Measurements from ENCODE around the gene DPM2.

Gene DPM2

DNA sequence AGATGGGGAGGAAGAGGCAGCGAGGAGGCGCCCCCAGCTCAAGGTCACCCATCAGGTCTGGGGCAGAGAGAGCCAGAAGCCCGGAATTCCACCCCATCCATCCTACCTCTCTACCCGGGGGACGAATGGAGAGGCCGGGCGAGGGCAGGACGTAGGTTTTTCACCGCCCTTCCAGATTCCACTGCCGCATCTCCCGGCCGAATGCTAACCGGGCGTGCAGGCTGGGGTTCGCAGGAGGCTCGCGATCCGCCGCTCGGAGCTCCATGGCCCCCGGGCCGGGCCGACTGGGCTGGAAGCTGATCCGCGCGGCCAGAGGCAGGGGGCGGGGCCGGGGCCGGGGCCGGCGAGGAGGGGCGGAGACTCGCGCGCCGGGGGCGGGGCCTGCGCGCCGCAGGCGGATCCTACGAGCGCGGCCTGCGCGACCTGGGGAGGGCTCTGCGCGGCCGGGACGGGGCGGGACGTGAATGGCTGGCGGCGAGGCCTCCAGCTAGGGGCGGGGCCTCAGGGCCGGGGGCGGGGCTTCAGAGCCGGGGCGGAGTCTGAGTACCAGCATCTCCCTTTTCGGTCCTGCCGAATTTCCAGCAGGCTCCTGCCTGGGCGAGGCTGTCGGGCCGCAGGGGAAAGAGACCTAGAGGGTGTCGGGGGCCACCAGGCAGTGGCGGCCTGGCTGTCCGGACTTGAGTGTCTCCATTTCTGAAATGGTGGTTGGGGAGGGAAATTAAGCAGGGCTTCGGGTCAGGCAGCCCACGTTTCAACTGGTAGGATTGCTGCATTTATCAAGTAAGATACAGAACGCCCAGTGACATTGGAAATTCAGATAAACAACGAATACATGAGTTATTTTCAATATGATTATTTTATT, 20.7 kb downstream of the DPM2 start, which contains the start of gene ST6GALNAC4:
ST6GALNAC4 (minus strand) TSS at position 322 of the 862 bp plus-strand sequence. CDS start 622 bp downstream, outside the sequence.
- peak; percentile 49 for DNase-seq

DNA sequence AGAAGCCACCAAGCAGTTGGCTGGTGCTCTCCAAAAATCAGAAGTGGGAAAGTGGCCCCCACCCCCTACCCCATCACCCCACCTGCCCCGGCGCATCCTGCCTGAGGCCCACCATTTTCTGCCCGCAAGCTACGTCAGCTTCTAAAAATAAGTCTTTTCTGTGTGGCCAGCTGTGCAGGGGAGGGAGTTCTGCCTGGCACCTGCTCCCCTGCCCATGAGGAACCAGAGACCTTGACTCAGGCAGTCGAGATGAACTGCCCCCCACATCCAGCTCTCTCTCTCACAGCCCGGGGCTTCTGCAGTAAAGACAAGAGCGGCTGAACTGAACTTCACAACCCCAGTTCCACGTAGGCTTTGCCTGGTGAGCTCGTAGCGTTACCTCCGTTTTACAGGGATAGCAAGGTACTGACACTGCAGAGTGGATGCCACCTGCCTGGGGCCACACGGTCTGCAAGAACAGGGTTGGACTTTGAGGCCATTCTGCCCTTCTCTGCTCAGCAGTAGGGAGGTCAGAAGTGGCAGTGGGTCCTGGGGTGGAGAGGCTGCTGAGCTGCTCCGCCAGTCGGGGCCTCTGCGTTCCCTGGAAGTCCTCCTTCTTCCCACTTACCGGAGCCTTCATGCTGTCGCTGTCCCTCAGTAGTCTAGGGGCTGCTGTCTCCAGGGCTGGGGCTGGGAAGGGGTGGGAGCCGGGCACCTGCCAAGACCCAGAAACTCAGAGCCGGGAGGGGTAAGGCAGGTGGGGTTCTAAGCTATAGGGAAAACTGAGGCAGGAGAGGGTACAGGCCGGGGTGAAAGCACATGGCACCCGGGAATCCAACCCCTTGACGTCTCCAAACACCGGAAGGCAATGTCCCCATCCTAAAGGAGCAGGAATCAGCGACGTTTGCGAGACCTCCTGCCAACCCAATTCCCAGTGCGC, 21.6 kb downstream of the DPM2 start:
- DNase-seq: no peak

DNA sequence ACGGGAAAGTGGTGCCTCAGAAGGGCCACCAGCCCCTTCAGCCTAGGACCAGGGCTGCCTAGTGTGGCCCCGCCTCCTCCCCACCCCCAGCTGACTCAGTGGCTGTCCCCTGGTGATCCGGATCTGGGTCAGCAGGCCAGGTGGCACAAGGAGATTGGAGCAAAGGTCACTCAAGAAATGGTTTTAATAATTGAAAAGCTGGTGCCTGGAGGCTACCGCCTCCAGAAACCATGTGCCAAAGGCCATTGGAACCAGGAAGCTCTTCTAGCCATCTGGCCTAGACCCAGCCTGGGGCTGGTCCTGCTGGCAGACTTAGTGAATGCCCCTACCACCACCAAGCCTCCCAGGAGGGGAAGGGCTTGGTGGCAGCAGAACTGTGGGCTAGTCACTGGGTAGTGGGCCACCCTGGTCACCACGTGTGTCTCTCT, 22.3 kb downstream of the DPM2 start:
- DNase-seq: no peak

DNA sequence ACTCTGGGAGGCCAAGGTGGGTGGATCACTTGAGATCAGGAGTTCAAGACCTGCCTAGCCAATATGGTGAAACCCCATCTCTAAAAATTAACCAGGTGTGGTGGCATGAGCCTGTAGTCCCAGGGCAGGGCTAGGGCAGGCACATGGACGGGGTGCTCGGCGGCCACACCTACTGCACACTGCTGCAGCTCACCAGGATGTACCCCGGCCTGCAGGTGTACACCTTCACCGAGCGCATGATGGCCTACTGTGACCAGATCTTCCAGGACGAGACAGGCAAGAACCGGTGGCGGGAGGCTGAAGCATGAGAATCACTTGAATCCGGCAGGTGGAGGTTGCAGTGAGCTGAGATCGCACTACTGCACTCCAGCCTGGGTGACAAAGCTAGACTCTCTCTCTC, 24.0 kb downstream of the DPM2 start:
- DNase-seq: no peak

DNA sequence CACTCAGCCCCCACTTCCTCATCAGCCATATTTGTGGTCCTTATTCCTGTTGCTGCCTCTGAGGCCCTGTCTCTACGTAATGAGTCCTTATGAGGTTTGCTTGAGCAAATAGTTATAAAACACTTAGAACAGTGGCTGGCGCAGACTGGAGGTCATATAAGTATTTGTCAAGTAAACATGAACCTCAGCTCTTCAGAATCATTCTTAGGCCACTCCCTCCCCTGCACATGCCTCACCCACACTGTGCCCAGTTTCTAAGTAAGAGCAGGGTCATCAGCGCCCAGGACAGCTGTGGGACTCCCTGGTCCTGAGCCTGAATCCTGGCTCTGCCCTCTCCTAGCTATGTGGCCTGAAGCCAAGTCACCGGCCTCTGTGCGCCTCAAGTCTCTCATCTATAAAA, 24.8 kb downstream of the DPM2 start:
- no peak for DNase-seq

DNA sequence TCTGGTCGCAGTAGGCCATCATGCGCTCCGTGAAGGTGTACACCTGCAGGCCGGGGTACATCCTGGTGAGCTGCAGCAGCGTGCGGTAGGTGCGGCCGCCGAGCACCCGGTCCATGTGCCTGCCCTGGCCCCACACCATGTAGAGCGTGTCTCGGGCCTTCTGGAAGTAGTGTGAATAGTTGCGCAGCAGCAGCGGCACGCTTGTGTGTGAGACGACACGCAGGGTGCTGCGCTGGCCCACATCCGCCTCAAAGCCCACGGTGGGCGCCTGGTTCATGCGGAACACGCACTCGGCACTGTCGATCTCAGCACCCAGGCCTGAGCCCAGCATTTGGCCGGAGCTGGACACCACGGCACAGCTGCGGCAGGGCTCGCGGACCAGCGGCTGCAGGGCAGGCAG, 25.4 kb downstream of the DPM2 start:
- no peak for DNase-seq

DNA sequence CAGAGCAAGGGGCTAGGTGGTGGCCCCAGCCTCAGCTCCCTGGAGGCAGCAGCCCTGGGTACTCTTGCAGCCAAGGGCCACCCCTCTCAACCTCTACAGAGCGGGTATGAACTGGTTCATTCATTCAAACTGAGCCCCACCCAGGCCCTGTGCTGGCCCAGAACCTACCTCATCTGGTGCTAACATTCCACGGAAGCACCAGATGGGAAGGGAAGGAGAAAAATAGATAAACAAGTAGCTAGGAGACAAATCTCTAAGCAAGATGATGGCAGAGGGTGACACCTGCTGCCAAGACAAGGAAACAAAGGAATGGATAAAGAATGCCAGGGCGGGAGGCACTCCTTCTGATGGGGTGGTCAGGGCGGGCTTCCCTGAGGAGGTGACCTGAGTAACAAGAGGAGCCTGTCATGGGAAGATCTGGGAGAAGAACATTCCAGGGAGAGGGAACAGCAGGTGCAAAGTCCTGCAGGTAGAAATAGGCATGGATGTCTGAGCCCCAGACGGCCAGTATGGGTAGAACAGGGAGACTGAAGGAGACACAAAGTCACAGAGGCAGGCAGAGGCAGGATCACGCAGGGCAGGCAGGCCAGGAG, 26.9 kb downstream of the DPM2 start:
- no peak for DNase-seq

DNA sequence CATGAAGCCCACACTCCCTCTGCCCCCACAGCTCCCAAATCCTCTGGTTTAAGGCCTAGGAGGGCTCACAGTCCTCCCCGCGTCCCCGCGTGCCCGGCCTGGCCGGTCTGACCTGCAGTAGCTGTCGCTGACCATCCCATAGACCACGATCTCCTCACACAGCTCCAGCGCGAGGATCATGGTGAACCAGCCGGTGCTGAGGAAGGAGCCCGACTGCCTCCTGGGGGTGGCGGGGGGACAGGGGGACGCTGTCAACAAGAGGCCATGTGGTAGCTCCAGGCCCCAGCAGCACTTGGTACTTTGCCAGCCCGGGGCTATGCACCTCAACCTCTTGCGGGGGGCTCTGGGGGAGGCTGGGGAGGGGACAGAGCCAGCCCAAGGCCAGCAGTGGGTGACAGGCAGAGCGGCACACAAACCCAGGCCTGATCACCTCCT, 27.8 kb downstream of the DPM2 start:
- DNase-seq: no peak

DNA sequence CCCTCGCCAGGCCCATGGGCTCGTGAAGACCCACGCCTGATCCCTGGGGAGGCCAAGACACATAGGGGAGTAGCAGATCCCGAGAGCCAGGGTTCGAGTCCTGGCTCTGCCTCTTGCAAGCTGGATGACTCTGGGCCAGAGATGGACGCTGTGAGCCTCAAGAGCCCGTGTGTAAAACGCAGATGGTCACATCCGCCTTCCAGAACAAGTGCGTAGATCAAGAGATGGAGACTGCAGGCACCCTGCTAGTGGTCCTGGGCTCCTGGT, 29.1 kb downstream of the DPM2 start:
- DNase-seq: no peak

DNA sequence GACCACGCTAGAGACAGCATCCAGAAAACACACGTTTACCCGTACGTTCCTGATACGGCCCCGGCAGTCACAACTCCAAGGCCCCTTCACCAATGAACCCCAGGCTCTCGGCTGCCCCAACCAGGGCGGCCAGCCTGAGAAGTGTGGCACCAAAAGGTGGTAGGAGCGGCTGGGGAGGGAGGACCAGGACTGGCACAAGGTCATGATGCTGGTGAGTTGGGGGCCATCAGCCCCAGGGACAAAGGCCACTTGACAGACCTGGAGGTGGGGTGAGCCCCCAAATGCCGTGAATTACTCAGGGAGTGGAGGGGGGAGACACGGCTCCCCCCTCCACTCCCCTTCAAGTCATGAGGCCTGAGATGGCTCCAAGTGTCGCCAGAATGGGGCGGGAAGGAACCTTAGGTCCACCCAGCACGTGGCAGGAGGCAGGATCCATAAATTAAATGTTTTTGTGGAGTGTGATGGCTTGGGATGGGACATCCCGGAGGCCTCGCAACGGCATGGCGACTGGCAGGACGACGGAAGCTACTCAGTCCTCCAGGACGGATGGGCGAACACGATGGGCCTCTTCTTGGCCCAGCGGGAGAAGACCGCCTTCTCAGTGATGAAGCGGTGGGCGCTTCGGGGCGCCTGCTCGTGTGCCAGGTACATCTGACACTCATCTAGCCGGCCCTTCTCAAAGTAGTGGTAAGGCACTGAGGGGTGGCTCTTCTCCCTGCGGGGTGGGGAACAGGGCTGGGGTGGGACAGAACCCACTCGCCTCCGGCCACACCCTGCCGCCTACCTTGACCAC, 29.6 kb downstream of the DPM2 start:
- no peak for DNase-seq

DNA sequence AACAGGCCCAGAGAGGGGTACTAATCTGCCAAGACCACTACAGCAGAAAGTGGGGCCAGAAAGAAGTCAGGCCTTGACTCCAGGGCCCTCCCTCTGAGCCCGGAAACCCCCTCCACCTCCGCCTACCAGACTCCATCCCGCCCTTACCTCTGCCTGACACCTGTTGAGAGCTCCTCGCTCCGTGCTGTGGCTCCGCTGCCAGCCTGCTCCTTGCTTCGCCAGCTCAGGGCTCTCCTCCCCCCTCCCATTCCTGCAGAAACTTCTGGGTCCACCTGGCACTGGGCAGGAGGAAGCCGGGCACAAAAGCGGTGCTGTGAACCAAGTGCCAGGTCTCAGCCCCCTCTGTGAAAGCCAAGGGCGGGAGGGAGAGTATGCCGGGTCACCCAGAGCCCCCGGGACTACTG, 31.9 kb downstream of the DPM2 start:
- DNase-seq: no peak

DNA sequence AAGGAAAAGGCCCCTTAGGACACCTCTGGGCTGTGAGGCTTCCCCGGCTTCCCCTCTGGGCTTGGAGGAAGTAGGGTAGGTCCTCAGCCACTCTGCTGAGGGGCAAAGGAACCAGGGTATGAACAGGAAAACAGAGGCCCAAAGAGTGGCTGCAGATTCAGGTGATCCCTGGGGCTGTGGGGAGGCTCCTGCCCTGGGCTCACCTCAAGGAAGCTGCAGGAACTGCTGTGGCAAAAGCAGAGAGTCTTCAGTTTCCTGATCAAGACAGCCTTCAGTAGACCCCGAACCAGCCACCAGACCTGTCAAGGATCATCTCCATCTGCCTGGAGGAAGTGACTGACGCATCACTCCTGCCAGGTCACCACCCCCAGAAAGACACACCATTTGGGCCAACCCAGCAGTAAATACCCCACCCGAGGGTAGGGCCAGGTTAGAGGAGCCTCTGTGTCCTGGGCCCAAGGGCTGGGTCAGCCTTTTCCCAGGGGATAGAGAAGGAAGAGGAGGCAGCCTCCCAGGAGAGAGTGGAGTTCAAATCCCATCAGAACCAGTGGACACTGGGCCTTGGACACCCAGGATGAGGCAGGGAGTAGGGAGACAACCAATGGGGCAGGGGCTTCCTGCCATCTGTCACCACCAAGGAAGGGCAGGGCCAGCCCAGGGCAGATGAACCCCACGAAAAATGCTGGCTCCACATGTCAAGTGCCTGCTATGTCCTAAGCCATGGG, 32.5 kb downstream of the DPM2 start:
- DNase-seq: no peak

DNA sequence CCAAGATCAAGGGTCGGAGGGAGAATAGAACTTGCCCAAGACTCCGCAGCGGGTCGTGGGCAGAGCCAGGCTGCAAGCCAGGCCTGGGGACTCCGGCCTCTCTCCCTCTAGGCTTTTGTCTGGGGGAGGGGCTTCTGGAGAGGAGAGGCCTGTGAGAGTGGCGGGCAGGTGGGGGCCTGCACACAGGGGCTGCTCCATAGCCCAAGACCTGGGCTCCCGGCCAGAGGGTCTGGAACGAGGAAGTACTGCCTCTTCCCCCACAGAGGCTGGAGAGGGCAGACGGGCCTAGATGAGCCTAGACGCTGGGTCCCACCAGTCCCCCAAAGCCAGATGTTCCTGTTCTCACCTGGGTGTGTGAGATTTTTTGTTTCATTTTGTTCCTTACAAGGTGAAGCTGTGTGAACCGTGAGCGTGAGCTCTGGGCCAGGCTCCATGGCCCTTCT, 33.1 kb downstream of the DPM2 start:
- DNase-seq: no peak

DNA sequence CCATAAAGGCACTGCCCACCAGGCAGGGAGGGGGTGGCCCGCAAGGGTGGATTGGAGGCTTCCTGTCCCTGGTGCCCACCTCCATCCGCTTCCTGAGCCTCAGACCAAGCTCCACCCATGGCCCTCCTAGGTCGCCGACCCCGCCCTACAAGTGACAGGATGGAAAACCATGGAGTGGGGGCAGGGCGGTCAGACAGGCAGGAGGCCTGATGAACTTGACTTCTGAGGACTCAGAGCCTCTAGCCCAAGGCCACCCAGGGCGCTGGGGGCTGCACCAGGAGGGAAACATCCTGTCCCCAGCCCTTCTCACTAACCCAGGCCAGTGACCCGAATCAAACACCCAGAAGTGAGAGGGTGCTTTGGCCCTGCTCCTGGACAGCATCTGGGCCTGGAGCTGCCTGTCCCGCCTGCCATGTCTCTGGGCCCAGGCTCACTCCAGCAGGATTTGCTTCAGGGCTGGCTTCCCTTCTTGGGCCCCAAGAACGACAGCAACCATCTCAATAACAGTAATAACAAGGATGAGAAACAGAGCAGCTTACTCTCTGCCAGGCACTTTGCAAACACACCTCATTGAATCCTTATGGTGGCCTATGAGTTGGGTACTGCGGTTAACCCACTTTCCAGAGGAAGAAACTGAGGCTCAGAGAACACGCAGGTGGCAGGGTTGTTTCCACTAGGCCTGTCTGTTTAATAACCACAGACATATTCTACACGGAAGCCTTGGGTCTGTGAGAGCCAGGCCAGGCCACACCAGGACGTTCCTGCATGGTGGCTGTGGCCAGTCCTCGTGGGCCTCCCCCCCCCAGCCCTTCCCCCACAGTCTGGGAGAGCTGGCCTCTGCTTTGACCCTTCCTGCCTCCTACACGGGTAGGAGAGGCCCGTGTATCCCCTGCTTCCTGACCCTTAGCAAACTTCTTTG, 33.8 kb downstream of the DPM2 start:
- DNase-seq: no peak

DNA sequence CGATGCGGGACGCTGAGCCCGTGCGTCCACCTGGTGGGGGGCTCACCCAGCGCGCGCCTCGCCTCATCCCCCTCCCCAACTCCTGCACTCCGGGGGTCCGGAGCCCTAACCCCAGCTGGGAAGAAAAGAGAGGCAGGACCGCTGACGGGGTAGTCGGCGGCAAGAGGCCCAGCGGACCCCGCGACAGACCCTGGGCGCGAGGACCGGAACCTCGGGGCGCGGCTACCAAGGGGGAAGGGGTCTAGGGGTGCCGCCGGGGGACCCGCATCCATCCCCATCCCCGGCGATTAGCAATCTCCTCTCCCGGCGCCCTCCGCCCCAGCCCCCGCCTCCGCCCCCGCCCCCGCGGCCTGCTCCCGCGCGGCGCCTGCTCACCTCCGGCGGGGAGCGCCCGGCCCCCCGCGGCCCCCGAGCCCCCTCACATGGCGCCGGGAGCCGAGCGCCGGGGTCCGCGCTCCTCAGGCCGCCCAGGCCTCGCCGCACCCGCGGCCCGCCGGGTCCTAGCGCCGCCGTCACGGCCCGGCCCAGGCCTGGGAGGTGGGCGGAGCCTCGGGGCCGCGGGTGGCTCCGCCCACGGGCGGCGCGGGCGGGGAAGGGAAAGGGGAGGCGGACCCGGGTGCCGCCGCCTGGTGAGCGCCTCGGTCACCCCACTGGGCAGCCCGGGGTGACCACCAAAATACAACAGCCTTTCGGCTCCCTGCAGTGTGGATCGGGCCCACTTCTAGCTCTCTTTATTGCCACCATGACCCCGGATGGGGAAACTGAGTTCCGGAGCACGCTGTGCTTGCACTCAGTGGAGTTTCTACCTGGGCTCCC, 38.3 kb downstream of the DPM2 start, which contains the start of gene ST6GALNAC6:
ST6GALNAC6 (minus strand) TSS at position 476 of the 816 bp plus-strand sequence. CDS start 1,622 bp downstream, outside the sequence.
- DNase-seq: no peak

DNA sequence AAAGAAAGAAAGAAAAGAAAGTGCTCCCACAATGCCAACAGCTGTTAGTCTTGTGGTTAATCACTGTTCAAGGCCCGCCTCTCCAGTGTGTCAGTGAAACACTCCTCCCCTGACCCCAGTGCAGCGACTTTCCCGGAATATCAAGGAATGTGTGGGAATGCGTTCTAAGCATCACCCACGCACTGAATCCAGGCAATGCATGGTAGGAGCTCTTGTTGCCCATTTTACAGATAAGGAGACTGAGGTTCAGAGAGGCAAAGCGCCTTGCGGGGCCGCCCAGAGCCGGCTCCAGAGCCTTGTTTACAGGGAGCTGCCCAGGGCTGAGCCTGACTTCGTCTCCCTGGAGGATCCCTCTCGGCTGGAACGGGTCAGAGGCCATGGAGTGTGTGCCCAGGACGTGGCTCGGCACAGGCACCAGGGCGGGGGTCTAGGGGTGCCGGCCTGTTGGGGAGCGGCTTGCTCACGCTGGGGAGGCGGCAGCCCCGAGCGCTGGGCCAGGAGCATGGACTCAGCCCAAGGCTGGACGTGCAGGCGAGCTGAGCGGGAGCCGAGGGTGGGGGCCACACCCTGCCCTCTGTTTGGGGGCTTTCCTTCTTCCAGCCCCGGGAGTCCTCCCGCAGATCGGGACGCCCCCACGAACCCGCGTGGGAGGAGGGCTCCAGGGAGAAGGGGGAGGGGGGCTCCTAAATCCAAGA, 39.1 kb downstream of the DPM2 start:
- no peak for DNase-seq

DNA sequence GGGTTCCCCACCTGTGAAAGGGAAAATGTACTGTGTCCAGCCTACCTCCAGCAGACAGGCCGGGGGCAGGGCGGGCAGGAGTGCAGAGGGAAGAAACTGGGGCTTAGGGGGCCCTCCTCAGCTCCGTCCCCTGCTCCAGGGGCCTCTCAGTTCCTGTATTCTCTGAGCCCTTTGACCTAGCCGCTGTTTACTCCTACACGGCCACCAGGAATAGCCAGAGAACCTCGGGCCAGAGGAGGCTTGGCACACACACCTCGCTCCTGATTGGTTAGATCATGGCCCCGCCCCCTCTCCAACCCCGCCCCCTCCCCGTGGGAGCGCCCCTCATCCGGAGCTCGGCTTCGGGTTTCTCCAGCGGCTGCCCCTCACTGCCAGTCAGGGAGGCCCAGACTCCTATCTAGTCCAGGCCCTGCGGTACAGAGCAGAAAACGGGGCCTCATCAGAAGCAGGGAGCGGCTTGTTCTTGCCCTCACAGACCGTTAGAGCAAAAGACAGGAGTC, 40.4 kb downstream of the DPM2 start:
- no peak for DNase-seq

DNA sequence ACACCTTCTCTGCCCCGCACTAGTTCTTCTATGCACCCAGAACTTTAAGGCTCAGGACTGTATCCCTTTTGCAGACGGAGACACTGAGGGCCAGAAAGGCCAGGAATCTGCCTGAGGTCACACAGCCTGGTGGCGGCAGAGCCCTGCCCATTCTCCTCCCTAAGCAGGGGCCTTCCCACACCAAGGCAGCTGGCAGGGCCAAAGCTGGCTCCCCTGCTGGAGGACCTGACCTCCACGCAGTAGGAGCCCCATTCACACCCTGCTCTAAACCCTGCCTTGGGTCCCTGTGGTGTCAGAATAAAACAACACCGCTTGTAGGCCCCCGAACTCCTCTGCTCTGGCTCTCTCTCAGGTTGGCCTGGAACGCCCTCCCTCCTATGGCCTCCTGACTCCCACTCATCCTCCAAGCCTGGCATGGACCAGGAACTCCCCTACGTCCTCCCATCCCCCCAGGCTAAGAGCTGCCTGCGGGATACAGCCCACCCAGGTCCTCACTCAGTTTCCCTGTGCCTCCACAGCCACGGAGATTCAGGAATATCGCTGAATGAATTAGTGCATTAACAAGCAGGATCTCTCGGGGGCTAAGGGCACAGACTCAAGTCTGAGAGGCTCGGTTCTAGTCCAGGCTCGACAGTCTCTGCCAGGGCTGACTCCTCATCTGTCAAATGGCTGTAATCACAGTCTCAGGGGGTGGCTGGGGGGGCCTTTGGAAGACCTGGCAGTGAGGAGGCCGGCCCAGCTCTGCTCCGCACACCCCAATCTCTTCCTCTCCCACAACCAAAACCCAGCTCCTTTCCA, 41.1 kb downstream of the DPM2 start:
- no peak for DNase-seq
